ENCODE measurements around the gene TPPP2. TPM values are rescaled to one million over a fixed set of nuclear protein-coding genes. Genes with fewer than 3 reads are reported as not detected.
"Not testable (repeated sequence)": the region's sequence is repeated elsewhere in the genome, so short reads cannot be mapped to it uniquely, and the experiment has no call there.

Gene TPPP2
- total RNA-seq: not detected in 2 replicates

- DNase-seq (ENCODE audit: low read depth): no peak
Measured at GRCh38 chr14:21029917-21030316, at the start of gene TPPP2. Gene TPPP2, plus strand, starts transcription at chr14:21030217. Its CDS starts 365 bp downstream, at chr14:21030582.

DNA sequence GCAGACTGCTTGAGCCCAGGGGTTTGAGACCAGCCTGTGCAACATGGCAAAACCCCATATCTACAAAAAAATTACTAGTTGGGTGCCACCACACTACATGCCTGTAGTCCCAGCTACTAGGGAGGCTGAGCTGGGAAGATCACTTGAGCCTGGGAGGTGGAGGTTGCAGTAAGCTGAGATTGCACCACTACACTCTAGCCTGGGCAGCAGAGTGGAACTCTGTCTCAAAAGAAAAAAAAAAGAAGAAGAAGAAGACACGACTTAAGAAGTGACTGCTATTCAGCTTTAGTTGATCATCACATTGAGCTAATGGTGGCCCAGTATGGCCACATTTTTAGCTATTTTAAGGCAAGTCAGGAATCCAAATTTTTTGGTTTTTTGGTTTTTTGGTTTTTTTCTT is 49.1 kb upstream of the TPPP2 start:
- peak; percentile 10 for DNase-seq (ENCODE audit: low read depth)

- DNase-seq (ENCODE audit: low read depth): no peak
Measured at GRCh38 chr14:20982646-20983369, 47.2 kb upstream of the TPPP2 start.

DNA sequence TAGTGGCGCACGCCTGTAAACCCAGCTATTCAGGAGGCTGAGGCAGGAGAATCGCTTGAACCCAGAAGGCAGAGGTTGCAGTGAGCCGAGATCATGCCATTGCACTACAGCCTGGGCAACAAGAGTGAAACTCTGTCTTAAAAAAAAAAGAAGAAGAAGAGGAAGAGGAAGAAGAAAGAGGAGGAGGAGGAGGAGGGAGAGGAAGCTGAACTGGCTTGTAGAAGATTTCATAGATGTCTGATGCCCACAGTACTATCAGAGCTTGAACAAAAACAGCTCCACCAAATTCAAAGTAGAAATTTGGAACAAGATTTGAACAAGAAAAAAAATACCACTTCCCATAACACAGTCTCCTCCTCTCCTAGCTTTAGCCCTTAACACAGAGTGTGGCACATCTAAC is 44.4 kb upstream of the TPPP2 start:
- not testable (repeated sequence) for DNase-seq (ENCODE audit: low read depth)

- DNase-seq (ENCODE audit: low read depth): peak; percentile 99
Measured at GRCh38 chr14:20986811-20987210, 43.2 kb upstream of the TPPP2 start.

GRCh38 chr14:20988717-20989470 is 41.1 kb upstream of the TPPP2 start:
- no peak for DNase-seq (ENCODE audit: low read depth)

DNA sequence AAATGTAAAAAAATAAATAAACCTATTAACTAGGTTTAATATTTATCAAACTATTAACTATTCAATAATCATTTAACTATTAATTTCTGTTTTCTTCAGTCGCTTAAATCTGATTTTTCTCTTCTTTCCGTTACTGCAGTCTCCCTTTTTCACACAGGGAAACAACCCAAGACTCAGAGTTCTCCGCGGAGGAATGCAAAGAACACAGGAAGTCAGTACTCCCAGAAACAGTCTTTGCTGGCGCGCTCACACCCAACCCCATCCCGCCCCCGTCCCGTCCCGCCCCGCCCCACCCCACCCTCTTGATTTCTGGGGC is 40.6 kb upstream of the TPPP2 start:
- no peak for DNase-seq (ENCODE audit: low read depth)

- DNase-seq (ENCODE audit: low read depth): peak; percentile 97
Measured at GRCh38 chr14:20989787-20990600, 40.0 kb upstream of the TPPP2 start, which contains the start of gene METTL17. Gene METTL17, plus strand, starts transcription at chr14:20989980. Its CDS starts 23 bp downstream, at chr14:20990003.

DNA sequence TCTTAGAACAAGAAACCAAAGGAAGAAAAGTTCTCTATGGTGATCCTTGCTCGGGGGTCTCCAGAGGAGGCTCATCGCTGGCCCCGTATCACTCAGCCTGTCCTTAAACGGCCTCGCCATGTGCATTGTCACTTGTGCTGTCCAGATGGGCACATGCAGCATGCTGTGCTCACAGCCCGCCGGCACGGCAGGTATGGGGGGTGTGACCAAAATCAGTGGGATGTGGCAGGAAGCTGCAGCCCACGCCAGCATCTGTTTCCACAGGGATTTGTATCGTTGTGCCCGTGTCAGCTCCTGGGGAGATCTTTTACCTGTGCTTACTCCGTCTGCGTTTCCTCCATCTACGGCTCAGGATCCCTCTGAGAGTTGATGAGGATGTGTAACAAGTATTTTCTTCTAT is 33.5 kb upstream of the TPPP2 start:
- no peak for DNase-seq (ENCODE audit: low read depth)

GRCh38 chr14:20997115-20997514 is 32.9 kb upstream of the TPPP2 start:
- DNase-seq (ENCODE audit: low read depth): no peak

DNA sequence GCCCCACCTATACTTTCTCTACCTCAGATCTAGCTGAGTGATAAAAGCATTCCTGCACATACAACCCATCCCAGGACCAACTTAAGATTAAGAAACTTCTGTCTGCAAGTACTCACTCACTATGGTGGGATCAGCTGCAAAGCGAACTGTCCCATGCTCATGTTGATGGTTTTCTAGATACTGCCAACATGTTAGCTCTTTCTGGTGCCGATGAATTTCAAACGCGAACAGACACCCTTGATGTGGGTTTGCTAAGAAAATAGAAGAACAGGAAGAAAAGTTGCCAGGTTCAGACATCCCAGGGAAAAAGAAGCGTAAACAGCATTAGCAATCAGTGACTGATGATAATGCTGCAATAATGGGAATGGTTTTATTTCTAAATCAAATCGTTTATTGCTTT is 32.5 kb upstream of the TPPP2 start:
- DNase-seq (ENCODE audit: low read depth): no peak

DNA sequence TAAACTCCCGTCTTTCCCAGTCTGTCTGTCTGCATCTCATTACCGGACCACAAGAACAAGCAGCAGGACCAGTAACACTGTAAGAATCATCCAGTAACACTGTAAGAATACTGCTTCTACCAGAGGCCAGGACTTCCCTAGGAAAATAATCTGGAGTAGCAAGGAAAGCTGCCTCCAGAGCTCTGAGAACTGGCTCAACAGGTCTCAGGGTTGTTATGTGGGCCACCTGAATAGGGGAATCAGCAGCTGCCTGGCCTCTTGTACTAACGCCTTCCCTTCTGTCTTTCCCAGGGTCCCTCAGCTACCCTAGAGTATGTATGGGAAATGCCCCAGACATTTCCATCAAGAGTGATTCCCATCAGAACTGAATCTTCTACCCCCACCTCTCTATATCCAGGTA is 31.9 kb upstream of the TPPP2 start:
- DNase-seq (ENCODE audit: low read depth): no peak

DNA sequence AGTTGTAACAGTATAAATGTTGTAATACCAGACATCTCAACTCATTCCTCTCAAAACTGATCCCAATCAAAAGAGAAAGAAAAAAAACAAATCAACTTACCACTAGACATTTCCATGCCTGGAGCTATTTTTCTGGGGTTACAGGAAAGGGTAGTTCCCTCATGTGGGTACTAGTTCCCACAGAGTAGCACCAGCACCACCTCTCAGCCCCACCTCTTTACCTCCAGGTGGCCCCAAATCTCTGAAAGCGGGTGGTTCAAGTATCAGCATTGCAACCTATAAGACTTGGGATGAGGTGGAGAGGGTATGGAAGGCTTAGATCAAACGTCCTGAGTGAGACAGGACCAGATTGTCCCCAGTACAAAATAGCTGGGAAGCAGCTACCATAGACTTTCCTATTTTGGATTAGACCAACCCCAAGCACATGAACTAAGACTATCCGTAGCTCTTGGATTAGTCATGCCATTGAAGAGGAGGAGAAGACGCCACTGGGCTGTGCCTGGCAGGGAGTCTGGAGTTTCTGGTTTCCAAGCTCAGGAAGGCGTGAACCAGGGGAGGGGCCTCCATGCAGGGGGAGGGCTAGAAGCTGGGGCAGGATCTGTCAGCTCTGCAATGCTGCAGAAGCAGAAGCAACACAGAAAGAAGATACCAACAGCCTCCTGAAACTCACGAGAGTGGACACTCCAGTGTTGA is 31.2 kb upstream of the TPPP2 start, which contains the start of gene SLC39A2:
SLC39A2 (plus strand) TSS at position 620 of the 693 bp plus-strand sequence. CDS start 154 bp downstream, outside the sequence.
- peak; percentile 41 for DNase-seq (ENCODE audit: low read depth)

DNA sequence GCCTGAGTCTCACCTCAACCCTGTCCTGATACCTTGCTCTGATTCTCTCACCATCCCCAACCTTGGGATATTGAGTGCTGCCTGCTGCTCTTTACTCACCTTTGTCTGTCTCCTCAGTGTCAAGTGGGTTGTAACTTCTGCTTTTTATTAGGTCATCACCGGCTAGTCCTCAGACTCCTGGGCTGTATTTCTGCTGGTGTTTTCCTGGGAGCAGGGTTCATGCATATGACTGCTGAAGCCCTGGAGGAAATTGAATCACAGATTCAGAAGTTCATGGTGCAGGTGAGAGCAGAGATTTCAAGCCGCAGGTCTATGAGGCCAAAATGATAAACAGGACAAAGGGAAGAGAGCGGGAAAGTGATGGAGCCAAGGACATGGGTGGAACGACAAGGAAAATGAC is 30.4 kb upstream of the TPPP2 start:
- DNase-seq (ENCODE audit: low read depth): no peak

GRCh38 chr14:21001218-21001617 is 28.8 kb upstream of the TPPP2 start:
- DNase-seq (ENCODE audit: low read depth): no peak

DNA sequence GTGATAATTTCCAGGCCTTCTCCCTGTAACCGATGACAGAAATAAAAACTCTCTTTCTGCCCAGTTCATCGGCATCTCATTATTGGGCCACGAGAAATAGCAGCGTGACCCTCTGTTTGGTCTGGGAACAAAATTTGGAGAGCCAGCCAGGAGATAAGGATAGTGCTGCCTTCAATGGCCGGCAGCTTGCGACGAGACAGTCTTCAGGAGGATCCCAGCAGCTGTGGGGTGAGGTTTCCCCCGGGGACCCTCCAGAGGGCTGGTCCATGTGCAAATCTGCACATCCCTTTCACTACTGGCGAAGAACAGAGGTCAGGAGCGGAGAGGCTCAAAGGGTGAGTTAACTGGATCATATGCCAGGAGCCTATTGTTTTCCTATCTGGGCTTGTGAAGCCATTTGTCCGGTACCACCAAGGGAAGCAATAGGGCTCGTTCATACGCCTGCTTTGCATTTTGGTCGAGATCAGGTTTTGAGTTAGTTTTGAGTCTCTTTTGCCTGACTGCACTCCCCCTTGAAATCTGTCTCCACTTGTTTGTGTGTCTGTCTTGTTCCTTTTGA is 26.1 kb upstream of the TPPP2 start:
- DNase-seq (ENCODE audit: low read depth): no peak

DNA sequence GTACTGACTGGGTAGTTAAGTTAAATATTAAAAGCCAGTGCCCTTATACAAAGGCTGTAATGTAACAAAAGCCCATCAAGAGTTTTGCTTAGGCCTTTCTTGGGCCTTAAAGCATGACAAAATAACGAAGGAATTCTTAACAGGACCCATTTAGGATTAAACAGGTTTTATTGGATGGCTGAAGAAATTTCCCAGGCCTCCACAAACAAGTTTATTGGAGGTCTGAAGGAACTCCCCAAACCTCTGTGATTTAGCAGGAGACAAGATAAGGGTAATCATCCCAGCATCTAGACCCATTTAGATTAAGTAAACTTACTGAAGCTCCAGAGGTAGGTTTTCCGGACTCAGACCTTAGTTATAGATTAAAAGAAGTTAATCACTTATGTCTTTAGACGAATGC is 20.3 kb upstream of the TPPP2 start:
- not testable (repeated sequence) for DNase-seq (ENCODE audit: low read depth)

GRCh38 chr14:21011136-21011535 is 18.9 kb upstream of the TPPP2 start:
- no peak for DNase-seq (ENCODE audit: low read depth)

GRCh38 chr14:21014761-21015190 is 15.2 kb upstream of the TPPP2 start:
- DNase-seq (ENCODE audit: low read depth): peak; percentile 79

DNA sequence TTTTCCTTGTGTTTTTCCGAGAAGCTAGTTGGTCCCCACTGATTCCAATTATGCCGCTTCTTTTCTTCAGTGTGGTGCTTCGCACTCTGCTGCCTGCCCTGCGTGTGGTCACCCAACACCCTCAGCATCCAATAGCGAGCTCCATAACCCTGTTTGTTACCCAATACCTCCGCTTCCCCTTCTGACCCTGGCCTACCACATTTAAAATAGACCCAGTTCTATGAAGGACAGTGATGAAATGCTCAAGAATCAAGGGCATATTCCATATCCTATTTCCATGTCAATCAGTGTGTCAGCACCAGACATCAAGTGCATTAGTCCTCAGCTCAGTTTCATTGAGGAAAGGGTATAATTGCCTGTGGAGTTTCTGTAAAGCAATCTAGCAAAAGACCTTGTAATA is 14.7 kb upstream of the TPPP2 start:
- no peak for DNase-seq (ENCODE audit: low read depth)

DNA sequence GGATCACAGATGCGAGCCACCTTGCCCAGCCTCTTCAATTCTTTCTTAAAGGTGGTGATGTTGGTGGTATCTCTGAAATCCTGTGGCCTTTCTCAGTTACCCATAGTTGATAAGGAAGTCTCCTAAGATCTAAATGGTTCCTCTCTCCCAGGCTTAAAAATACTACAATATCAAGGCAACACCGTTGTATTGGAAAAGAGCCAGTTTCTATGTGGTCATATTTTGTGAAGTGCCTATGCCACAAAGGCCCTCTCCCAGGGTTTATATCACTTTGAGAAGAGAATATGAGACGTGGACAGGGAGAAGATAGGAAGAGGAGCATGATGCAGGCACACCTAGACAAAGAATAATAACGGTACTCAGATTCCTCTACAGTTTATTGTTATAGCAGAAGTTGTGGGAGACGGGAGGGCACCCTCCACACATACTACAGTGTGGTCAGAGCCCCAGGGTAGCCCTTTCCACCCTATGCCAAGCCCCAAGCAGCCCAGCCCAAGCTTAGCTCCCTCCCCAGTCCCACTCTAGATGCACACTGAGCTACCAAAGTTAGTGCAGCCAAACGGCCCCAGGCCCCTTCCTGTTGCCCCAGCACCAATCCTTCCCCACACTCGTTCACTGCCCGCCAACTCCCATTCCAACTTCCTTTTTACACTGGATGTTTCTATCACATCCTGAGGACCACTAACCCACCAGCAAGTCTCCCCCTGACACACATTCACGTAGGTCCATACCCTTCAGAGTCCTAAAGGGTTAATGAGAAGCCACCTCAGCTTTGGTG is 13.4 kb upstream of the TPPP2 start:
- DNase-seq (ENCODE audit: low read depth): no peak
